ENCODE data around the gene MEX3A.

MEX3A gene

DNA sequence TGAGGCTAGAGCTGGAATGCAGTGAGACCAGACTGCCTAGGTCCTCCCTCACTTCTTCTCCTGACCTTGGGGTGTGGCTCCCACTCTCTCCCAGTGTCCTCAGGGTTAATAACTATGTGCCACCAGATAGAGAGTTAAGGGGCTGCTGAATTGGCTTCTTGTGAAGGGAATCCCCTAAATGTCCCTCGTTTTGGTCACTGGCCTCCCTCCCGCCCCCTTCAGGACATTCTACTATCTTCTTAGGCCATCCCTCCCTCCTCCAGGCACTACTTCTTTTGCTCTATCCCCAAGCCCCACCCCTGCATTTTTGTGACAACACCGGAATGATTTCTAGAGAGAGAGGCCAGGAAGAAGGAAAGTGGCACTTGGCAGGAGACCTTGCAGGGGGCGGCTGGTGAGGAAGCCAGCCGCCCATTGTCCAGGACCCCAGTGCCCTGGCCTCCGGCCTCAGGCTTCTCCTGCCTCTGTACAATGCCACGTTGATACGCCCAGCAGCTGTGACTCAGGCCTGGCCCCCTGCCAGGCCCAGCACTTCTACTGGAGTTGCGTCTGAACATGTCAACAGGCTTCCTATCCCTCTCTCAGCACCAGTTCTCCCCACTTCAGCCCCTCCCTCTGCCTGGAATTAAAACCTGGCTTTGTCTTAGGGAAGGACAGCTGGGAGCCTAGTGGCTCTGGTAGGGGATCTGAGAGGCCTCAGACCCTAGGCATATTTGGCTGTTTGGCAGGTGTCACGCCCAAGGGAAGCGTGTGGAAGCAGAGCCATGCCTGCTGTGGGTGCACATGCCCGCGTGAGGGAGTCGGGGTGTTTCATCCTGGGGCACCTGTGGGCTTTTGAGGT, 41.3 kb upstream of the MEX3A start:
- Histone ChIP-seq H3K9me3 (ENCODE audit: low read length) (no peaks in the 10 kb centered on the region), H3K9me2 (ENCODE audit: low read depth, low read length) (no peaks in the 10 kb centered on the region), H2AFZ (ENCODE audit: low read length) (no peak overlapping the region), H3K27ac (ENCODE audit: low read depth, low read length, poor library complexity, severe bottlenecking) (no peak overlapping the region), H3K9ac (ENCODE audit: low read length) (no peak overlapping the region), H3K36me3 (ENCODE audit: insufficient read depth, low read length) (no peaks in the 10 kb centered on the region), H3K4me2 (ENCODE audit: low read length) (no peak overlapping the region), H3K4me1 (ENCODE audit: insufficient read depth, low read length, severe bottlenecking) (peaks cover 13% of the 10 kb centered on the region), H3K27me3 (ENCODE audit: insufficient read depth, low read length) (0 out of 2 replicates have a peak, but pooled peaks cover 4% of the 10 kb centered on the region), H3F3A (ENCODE audit: insufficient read depth, low read length) (no peaks in the 10 kb centered on the region), H3K79me2 (ENCODE audit: insufficient read depth, low read length) (no peaks in the 10 kb centered on the region), H3K4me3 (ENCODE audit: low read depth, low read length, poor library complexity, severe bottlenecking) (no peak overlapping the region), H4K20me1 (ENCODE audit: insufficient read depth, low read length) (no peaks in the 10 kb centered on the region)
- no peak for TF ChIP-seq EZH2 (IDR thresholded peaks at IDR 0.05; ENCODE audit: borderline replicate concordance, low read length)
- TF ChIP-seq CTCF (IDR thresholded peaks at IDR 0.05; ENCODE audit: low read length) = no peak; the same call in 1 of the 2 replicates

DNA sequence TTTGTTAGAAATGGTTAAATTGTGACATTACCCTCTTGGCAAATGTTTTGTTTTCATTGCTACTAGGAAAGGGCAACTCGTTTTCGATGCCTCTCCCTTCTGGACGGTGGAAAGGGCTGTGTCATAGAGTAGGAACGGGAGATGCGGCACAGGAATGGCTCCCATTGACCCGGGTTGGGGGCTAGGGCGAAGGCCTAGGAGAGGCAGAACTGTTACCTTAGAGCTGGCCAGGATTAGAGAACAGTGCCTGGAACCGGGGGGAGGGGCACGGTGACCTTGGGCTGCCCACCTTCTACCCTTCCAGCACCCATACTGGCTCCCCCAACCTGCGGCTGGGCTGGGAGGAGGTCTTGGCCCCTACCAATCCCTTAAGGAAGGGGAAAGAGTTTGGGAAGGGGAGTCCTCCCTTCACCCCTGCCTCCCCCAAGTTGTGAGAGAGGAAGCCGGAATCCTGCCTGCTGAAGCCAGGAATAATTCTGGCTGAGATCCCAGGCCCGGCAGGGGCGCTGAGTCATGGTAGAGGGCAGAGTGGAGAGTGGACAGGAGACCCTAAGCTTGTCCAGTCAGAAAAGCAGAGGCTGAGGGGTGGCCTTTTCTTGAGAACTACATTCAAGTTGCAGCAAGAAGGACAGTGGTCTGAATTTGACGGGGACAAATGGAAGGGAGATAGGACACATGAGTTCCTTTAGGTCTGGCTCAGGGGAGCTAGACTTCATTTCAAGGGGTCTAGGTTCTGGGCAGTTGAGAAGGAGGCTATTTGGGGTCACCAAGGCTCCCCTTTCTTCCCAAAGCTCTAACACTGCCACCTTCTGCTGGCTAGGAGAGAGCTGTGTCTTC, 40.5 kb upstream of the MEX3A start:
- TF ChIP-seq CTCF (IDR thresholded peaks at IDR 0.05; ENCODE audit: low read length) = no peak
- TF ChIP-seq EZH2 (IDR thresholded peaks at IDR 0.05; ENCODE audit: borderline replicate concordance, low read length) = no peak
- Histone ChIP-seq H3K9me3 (ENCODE audit: low read length) (no peaks in the 10 kb centered on the region), H3K79me2 (ENCODE audit: insufficient read depth, low read length) (no peaks in the 10 kb centered on the region), H3K9ac (ENCODE audit: low read length) (no peak overlapping the region), H4K20me1 (ENCODE audit: insufficient read depth, low read length) (no peaks in the 10 kb centered on the region), H3K27me3 (ENCODE audit: insufficient read depth, low read length) (0 out of 2 replicates have a peak, but pooled peaks cover 4% of the 10 kb centered on the region), H3K27ac (ENCODE audit: low read depth, low read length, poor library complexity, severe bottlenecking) (no peak overlapping the region), H3K9me2 (ENCODE audit: low read depth, low read length) (no peaks in the 10 kb centered on the region), H3K4me1 (ENCODE audit: insufficient read depth, low read length, severe bottlenecking) (peaks cover 10% of the 10 kb centered on the region), H3K4me3 (ENCODE audit: low read depth, low read length, poor library complexity, severe bottlenecking) (no peak overlapping the region), H2AFZ (ENCODE audit: low read length) (no peak overlapping the region), H3K36me3 (ENCODE audit: insufficient read depth, low read length) (no peaks in the 10 kb centered on the region), H3F3A (ENCODE audit: insufficient read depth, low read length) (no peaks in the 10 kb centered on the region), H3K4me2 (ENCODE audit: low read length) (no peak overlapping the region)

DNA sequence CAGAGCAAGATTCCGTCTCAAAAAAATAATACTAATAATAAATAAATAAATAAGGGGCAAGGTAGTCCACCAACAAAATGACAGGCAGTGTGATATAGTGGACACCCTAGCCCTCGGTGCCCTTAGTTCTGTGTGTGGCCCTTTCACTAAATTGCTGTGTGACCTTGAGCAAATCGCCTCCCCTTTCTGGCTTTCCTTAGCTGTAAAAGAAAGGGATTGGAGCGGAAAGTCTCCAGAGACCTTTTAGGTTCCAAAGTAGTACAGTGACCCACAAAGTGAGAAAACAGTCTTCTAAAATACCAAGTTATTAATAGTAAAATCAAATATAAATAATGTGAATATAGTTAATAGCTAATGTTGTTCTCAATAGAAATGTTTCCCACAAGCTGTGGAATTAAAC, 39.8 kb upstream of the MEX3A start:
- Histone ChIP-seq H3K27me3 (ENCODE audit: insufficient read depth, low read length) (0 out of 2 replicates have a peak, but pooled peaks cover 4% of the 10 kb centered on the region), H3K4me3 (ENCODE audit: low read depth, low read length, poor library complexity, severe bottlenecking) (no peak overlapping the region), H3K4me2 (ENCODE audit: low read length) (no peak overlapping the region), H4K20me1 (ENCODE audit: insufficient read depth, low read length) (no peaks in the 10 kb centered on the region), H3K9ac (ENCODE audit: low read length) (no peak overlapping the region), H3K9me3 (ENCODE audit: low read length) (no peaks in the 10 kb centered on the region), H3K27ac (ENCODE audit: low read depth, low read length, poor library complexity, severe bottlenecking) (no peak overlapping the region), H3K79me2 (ENCODE audit: insufficient read depth, low read length) (no peaks in the 10 kb centered on the region), H3K36me3 (ENCODE audit: insufficient read depth, low read length) (no peaks in the 10 kb centered on the region), H3K4me1 (ENCODE audit: insufficient read depth, low read length, severe bottlenecking) (peaks cover 10% of the 10 kb centered on the region), H2AFZ (ENCODE audit: low read length) (no peak overlapping the region), H3K9me2 (ENCODE audit: low read depth, low read length) (no peaks in the 10 kb centered on the region), H3F3A (ENCODE audit: insufficient read depth, low read length) (no peaks in the 10 kb centered on the region)
- TF ChIP-seq EZH2 (IDR thresholded peaks at IDR 0.05; ENCODE audit: borderline replicate concordance, low read length) = no peak
- no peak for TF ChIP-seq CTCF (IDR thresholded peaks at IDR 0.05; ENCODE audit: low read length)
